BLaER1 treated with 17β-estradiol and CSF1 and Interleukin-3, amounts not matched to agents 10 nM and 100 nM (cell line): ENCODE results near the gene TOX2.

ENCODE experiments used
- H3K27ac ChIP-seq, 11 experiments: shearing (Covaris generic); formaldehyde crosslinking; 2 replicates each; pipeline ENCODE4 v1.8.1; 2022
- H3K27me3 ChIP-seq, 11 experiments: shearing (Covaris generic); formaldehyde crosslinking; 2 replicates each; pipeline ENCODE4 v1.8.1; 2022
- H3K36me3 ChIP-seq, 11 experiments: shearing (Covaris generic); formaldehyde crosslinking; 2 replicates each; pipeline ENCODE4 v1.8.1; 2022
- H3K4me1 ChIP-seq, 10 experiments: shearing (Covaris generic); formaldehyde crosslinking; 2 replicates each; pipeline ENCODE4 v1.8.1; 2022
- H3K4me2 ChIP-seq, 11 experiments: shearing (Covaris generic); formaldehyde crosslinking; 2 replicates each; pipeline ENCODE4 v1.8.1; 2022
- H3K4me3 ChIP-seq, 10 experiments: shearing (Covaris generic); formaldehyde crosslinking; 2 replicates each; pipeline ENCODE4 v1.8.1; 2022
- H3K9ac ChIP-seq, 11 experiments: shearing (Covaris generic); formaldehyde crosslinking; 2 replicates each; pipeline ENCODE4 v1.8.1; 2022
- H3K9me3 ChIP-seq, 11 experiments: shearing (Covaris generic); formaldehyde crosslinking; replicated peaks in 1 of 11; 2 replicates each; pipeline ENCODE4 v1.8.1; 2022
- H4K20me1 ChIP-seq, 11 experiments: shearing (Covaris generic); formaldehyde crosslinking; 2 replicates each; pipeline ENCODE4 v1.8.1; 2022
- Cebpa-rat ChIP-seq, 11 experiments: shearing (Covaris generic); IDR thresholded peaks; 2 replicates each; pipeline ENCODE4 v1.8.1; 2022

TOX2 gene

GRCh38 chr20:43914311-43915210 lies at the start of gene TOX2:
Gene TOX2, plus strand, starts transcription at chr20:43914852. Its CDS starts 40 bp downstream, at chr20:43914892.
- Histone ChIP-seq H3K27me3 (peaks cover 16 to 21% (median 19%) of the 10 kb centered on the region in 11 experiments), H3K4me3 (peak within 1 kb of the TSS; percentile 53 to 71 (median 60)), H3K27ac (peak within 1 kb of the TSS in 8 of 11 experiments; percentile 35 to 69 (median 54); a peak in 11 of 22 replicates), H3K36me3 (no peaks in the 10 kb centered on the region), H3K4me2 (peak within 1 kb of the TSS; percentile 59 to 79 (median 68)), H4K20me1 (no peaks in the 10 kb centered on the region), H3K4me1 (peaks cover 4 to 37% (median 20%) of the 10 kb centered on the region in 10 experiments; a peak in 19 of 20 replicates), H3K9me3 (peaks cover 14 to 43% (median 34%) of the 10 kb centered on the region in 11 experiments), H3K9ac (peak within 1 kb of the TSS; percentile 46 to 77 (median 73); a peak in 18 of 22 replicates)
- TF ChIP-seq Cebpa-rat (IDR thresholded peaks at IDR 0.05) = no peak

- Histone ChIP-seq H3K9me3 (no peaks in the 10 kb centered on the region), H3K27ac (no peak overlapping the region), H3K4me1 (peaks cover 0 to 15% (median 6%) of the 10 kb centered on the region in 10 experiments; a peak in 7 of 20 replicates), H4K20me1 (no peaks in the 10 kb centered on the region), H3K4me3 (no peak overlapping the region), H3K4me2 (0 out of 22 replicates have a peak overlapping the region, but pooled peaks of 1 of the 11 experiments have one; percentile 15), H3K36me3 (no peaks in the 10 kb centered on the region), H3K27me3 (no peaks in the 10 kb centered on the region), H3K9ac (no peak overlapping the region)
- no peak for TF ChIP-seq Cebpa-rat (IDR thresholded peaks at IDR 0.05)
These were observed 46.6 kb upstream of the TOX2 start for GRCh38 chr20:43868091-43868490.

GRCh38 chr20:43870484-43870883 lies 44.2 kb upstream of the TOX2 start:
- no peaks in the 10 kb centered on the region for H3K9me3 ChIP-seq
- no peak overlapping the region for H3K27ac ChIP-seq
- H3K4me1 ChIP-seq = peaks cover 0 to 10% (median 6%) of the 10 kb centered on the region in 10 experiments; a peak in 7 of 20 replicates
- no peaks in the 10 kb centered on the region for H4K20me1 ChIP-seq
- no peak overlapping the region for H3K4me3 ChIP-seq
- no peak overlapping the region for H3K9ac ChIP-seq
- no peak overlapping the region for H3K4me2 ChIP-seq
- H3K36me3 ChIP-seq = no peaks in the 10 kb centered on the region
- no peak for TF ChIP-seq Cebpa-rat (IDR thresholded peaks at IDR 0.05)
- no peaks in the 10 kb centered on the region for H3K27me3 ChIP-seq

GRCh38 chr20:43878776-43879175 lies 35.9 kb upstream of the TOX2 start:
- H3K4me3 ChIP-seq = no peak overlapping the region
- H4K20me1 ChIP-seq = no peaks in the 10 kb centered on the region
- H3K36me3 ChIP-seq = no peaks in the 10 kb centered on the region
- TF ChIP-seq Cebpa-rat (IDR thresholded peaks at IDR 0.05) = no peak
- H3K4me2 ChIP-seq = no peak overlapping the region
- H3K9me3 ChIP-seq = peaks cover 0 to 7% (median 0%) of the 10 kb centered on the region in 11 experiments; a peak in 3 of 22 replicates
- no peak overlapping the region for H3K9ac ChIP-seq
- no peaks in the 10 kb centered on the region for H3K4me1 ChIP-seq
- no peak overlapping the region for H3K27ac ChIP-seq
- H3K27me3 ChIP-seq = no peaks in the 10 kb centered on the region

- no peak overlapping the region for H3K4me2 ChIP-seq
- no peaks in the 10 kb centered on the region for H4K20me1 ChIP-seq
- H3K4me3 ChIP-seq = no peak overlapping the region
These were observed 20.7 kb upstream of the TOX2 start for GRCh38 chr20:43893930-43894329.

GRCh38 chr20:43894491-43894890 lies 20.2 kb upstream of the TOX2 start:
- Histone ChIP-seq H3K4me3 (no peak overlapping the region), H3K9me3 (peaks cover 21 to 44% (median 31%) of the 10 kb centered on the region in 11 experiments), H3K9ac (no peak overlapping the region), H3K4me1 (peaks cover under 1 to 4% (median 4%) of the 10 kb centered on the region in 10 experiments; a peak in 18 of 20 replicates), H3K36me3 (no peaks in the 10 kb centered on the region), H3K27ac (no peak overlapping the region), H3K27me3 (no peaks in the 10 kb centered on the region), H4K20me1 (no peaks in the 10 kb centered on the region), H3K4me2 (no peak overlapping the region)
- no peak for TF ChIP-seq Cebpa-rat (IDR thresholded peaks at IDR 0.05)

More at GRCh38 chr20:43893930-43894329, 20.7 kb upstream of the TOX2 start:
- no peaks in the 10 kb centered on the region for H3K27me3 ChIP-seq
- H3K9me3 ChIP-seq = peaks cover 26 to 45% (median 36%) of the 10 kb centered on the region in 11 experiments
- H3K4me1 ChIP-seq = no peaks in the 10 kb centered on the region
- no peak overlapping the region for H3K27ac ChIP-seq
- H3K9ac ChIP-seq = no peak overlapping the region
- no peak for TF ChIP-seq Cebpa-rat (IDR thresholded peaks at IDR 0.05)
- no peaks in the 10 kb centered on the region for H3K36me3 ChIP-seq

- Histone ChIP-seq H3K27ac (no peak overlapping the region), H3K27me3 (no peaks in the 10 kb centered on the region), H4K20me1 (no peaks in the 10 kb centered on the region), H3K4me1 (peaks cover 4 to 10% (median 9%) of the 10 kb centered on the region in 10 experiments; a peak in 18 of 20 replicates), H3K36me3 (no peaks in the 10 kb centered on the region), H3K4me2 (no peak overlapping the region), H3K9me3 (peaks cover 14 to 36% (median 23%) of the 10 kb centered on the region in 11 experiments), H3K4me3 (no peak overlapping the region), H3K9ac (no peak overlapping the region)
- no peak for TF ChIP-seq Cebpa-rat (IDR thresholded peaks at IDR 0.05)
These were observed 19.4 kb upstream of the TOX2 start for GRCh38 chr20:43895235-43895634.

- no peak for TF ChIP-seq Cebpa-rat (IDR thresholded peaks at IDR 0.05)
- Histone ChIP-seq H3K27ac (no peak overlapping the region), H3K9me3 (peaks cover 0 to 28% (median 15%) of the 10 kb centered on the region in 11 experiments; a peak in 17 of 22 replicates), H3K4me3 (no peak overlapping the region), H3K4me1 (peaks cover 4 to 10% (median 9%) of the 10 kb centered on the region in 10 experiments; a peak in 18 of 20 replicates), H3K9ac (no peak overlapping the region), H3K27me3 (no peaks in the 10 kb centered on the region), H4K20me1 (no peaks in the 10 kb centered on the region), H3K4me2 (peak overlapping the region in 9 of 11 experiments; percentile 20 to 69 (median 56); a peak in 18 of 22 replicates), H3K36me3 (no peaks in the 10 kb centered on the region; a peak in 1 of 22 replicates)
These were observed 15.2 kb upstream of the TOX2 start for GRCh38 chr20:43899274-43900120.
